Measurements from ENCODE around the gene GP9.

The GP9 gene

DNA sequence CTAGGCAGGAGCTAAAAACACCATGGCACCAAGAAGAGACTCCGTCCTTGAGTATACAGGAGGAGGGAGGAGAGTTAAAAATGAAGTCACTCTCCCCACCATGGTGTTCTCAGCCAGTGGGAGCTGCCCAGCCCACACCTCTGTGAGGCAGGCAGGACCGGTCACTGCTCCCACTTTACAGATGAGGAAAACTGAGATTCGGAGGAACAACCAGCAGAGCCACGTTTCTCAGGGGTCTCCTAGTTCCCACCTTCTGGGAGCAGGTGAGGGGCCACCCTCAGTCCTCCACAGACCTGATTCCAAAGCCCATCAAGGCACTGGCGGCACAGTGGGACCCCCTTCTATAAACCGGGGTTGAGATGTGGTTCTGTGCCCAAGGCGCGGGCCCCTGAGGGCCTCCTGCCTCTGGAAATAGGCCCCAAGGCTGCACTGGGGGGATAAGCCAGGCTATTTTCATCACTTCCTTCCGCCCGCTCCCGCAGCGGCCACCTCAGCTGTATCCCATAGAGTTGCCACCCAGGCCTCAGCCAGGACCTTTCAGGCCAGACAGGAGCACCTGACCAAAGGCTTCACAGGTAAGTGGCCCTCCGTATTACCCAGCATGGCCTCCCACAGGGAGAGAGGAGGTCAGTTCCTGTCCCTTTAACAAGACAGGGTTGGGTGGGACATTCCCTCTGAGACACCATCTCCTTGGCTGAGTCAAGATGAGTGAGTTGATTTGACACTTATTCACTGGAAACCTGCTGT lies at the start of gene GP9:
GP9 (plus strand) TSS at position 504 of the 747 bp plus-strand sequence. CDS start 961 bp downstream, outside the sequence.
- no peak for DNase-seq (ENCODE audit: low spot score)

- DNase-seq (ENCODE audit: low spot score), result peak; percentile 19
Observed at GRCh38 chr3:129013491-129013891, 47.1 kb upstream of the GP9 start.

DNA sequence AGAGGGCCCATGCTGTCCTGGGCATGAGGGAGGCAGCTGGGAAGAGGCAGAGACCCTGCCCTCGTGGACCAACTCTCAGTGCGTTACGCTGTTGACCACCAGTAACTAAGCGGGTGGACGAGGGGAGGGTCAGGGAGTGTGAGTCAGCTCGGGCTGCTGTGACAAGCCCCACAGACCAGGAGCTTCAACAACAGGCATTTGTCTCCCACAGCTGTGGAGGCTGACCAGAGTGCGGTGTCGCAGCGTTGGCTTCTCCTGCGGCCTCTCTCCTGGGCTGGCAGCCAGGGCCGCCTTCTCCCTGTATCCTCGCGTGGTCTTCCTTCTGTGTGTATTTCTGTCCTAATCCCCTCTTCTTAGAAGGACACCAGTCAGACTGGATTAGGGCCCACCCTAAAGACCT lies 46.4 kb upstream of the GP9 start:
- no peak for DNase-seq (ENCODE audit: low spot score)

- DNase-seq (ENCODE audit: low spot score), result no peak
Observed at GRCh38 chr3:129014793-129015345, 45.7 kb upstream of the GP9 start.

DNA sequence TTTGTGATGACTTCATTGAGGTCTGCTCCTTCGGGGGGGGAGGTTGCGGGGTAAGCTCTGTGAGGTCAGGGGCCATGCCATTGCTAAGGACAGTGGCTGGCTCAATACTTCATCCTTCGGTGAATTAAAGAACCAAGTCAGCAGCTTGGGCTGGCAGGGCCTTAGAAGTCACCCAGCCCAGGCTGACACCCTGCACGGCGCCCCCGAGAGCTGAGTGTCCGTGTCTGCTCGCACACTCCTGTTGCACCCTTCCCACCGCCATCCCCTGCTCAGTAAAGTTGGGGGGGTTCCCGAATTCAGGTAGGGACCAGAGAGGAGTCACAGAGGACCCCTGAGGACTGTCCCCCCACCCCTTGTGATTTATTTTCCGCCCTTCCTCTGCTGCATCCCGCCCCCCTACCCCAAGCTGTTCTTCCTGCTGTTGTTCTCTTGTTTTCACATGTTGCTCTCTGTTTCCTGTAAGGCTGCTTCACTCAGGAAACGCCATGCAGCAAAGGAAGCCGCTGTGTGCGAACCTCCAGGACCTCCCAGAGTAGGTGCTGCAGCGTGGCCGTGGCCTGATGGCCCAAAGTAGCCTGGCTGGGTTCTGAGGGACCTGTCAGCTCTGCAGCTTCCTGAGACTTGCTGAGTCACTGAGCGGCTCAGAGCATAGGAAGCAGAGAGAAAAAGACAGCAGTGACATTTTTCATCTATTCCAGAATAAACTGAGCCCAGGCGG lies 45.0 kb upstream of the GP9 start:
- DNase-seq (ENCODE audit: low spot score), result no peak

GRCh38 chr3:129016356-129016719 lies 44.2 kb upstream of the GP9 start:
- no peak for DNase-seq (ENCODE audit: low spot score)

DNA sequence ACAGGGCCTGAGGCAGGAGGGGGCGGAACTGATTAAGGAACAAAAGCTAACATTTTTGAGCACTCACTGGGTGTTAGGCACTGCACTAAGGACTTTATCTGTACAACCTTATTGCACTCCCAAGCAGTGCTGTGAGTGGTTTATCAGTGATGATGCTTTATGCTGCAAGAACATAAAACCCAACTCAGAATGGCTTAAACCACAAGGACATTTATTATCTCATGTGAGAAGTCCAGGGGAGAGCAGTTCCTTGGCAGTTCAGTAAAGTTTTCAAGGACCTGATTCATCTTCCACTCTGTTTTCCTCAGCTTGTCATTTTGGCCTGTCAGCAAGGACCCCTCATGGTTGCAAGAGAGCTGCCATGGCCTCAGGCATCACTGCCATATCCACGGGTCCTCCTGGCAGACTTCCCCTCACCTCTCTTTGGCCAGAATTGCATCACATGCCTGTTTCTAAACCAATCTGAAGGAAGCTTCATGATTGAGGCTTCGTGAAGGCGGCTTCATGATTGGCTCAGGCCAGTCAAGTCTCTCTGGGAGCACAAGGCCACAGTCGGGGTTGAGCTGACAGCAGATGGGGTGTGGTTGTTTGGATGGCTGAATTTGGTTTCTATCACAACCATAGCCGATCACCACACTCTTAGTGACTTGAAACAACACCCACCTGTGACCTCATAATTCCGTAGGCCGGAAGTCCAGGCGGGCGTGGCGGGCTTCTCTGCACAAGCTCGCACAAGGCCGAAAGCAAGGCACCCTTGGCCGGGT lies 43.7 kb upstream of the GP9 start:
- DNase-seq (ENCODE audit: low spot score), result no peak

- DNase-seq (ENCODE audit: low spot score), result no peak
Observed at GRCh38 chr3:129017484-129017899, 43.1 kb upstream of the GP9 start.

GRCh38 chr3:129018271-129018670 lies 42.3 kb upstream of the GP9 start:
- no peak for DNase-seq (ENCODE audit: low spot score)

DNA sequence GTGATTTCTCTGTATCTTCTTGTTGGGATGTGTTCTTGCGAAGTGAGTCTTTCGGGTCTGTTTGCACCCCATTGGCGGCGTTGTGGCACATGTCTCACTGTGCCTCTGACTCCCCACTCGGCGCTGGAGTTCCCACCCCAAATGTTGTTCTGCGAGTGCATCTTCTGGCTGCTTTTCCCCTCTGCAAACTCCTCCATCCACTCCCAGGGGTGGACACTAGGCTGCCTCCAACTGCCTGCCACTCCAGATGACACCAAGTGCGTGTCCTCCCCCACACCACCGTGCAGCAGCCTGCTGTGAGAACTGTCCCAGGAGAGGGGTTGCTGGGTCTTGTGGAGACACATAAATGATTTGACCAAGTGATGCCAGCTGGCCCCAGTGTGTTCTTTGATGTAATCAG lies 41.8 kb upstream of the GP9 start:
- no peak for DNase-seq (ENCODE audit: low spot score)

- DNase-seq (ENCODE audit: low spot score), result no peak
Observed at GRCh38 chr3:129019266-129019665, 41.3 kb upstream of the GP9 start.

- DNase-seq (ENCODE audit: low spot score), result no peak
Observed at GRCh38 chr3:129020691-129021090, 39.9 kb upstream of the GP9 start.

GRCh38 chr3:129021140-129021551 lies 39.4 kb upstream of the GP9 start:
- no peak for DNase-seq (ENCODE audit: low spot score)

DNA sequence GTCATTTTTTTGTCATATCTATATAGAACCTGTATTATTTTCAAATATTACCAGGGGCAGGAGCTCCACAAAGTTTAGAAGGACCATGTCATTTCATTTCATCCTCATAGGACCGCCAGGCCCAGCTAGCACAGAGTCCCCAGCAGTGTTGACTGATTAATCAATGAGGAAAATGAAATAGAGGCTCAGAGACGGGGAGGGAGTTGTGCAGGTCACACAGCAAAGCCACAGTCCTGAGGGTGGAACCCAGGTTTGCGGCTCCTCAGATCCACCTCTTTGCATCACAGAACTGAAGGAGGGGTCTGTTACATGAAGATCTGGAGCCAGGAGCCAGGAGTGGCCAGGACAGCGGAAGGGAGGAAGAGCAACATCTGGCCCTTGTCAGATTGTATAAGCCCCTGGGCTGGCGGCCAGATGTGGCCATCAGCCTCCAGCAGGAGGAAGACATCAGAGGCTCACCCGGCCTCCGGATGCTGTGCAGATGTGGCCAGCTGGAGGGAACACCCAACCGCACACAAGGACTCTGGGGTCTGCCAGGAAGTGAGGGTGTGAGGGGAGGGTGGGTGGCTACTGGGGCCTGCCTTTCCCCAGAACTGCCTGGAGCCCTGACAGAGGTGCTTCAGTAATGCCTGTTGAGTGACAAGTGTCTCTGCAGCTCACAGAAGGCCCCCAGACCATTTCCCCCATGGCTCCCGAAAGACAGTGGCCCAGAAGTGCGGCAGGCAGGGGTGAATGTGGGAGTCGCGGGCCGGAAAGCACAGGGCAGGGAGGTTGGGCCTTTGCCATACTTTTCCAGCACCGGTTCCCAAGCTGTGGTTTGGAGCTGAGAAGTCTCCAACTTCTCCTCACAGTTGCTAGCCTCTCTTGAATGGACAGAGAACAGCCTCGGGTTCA lies 38.2 kb upstream of the GP9 start:
- DNase-seq (ENCODE audit: low spot score), result no peak

DNA sequence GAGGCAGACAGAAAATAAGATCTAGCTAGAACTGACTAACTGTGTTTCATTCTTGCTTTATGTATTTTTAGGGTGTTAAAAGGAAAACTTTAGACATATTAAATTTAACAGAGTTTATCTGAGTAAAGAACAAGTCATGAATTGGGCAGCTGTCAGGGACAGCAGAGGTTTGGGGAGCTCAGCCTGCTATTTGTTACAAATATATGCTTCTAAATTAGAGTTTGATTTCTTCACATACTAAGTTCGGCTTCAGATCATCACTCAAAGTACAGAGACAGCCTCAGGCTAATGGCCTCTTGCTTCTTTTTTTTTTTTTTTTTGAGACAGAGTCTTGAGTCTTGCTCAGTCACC lies 37.6 kb upstream of the GP9 start:
- DNase-seq (ENCODE audit: low spot score), result no peak

- peak; percentile 51 for DNase-seq (ENCODE audit: low spot score)
Observed at GRCh38 chr3:129023909-129024308, 36.7 kb upstream of the GP9 start.

DNA sequence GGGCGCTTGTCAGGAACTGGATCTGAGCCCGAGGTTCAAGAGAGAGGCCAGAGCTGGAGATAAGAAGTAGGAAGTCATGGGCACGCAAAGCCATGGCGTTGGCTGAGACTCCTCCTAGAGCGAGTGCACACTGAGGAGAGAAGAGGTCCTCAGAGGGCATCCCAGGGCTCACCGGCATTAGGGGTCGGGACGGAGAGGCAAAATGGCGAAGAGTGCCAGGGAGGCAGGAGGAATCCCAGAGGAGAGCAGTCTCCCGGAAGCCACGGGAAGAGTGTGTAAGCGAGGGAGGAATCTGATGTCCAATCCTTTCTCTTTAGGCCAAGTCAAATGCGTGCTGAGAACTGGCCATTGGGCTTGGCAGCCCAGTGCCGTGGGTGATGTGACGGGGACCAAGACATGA lies 35.5 kb upstream of the GP9 start:
- no peak for DNase-seq (ENCODE audit: low spot score)

GRCh38 chr3:129025691-129026435 lies 34.7 kb upstream of the GP9 start:
- DNase-seq (ENCODE audit: low spot score), result no peak

DNA sequence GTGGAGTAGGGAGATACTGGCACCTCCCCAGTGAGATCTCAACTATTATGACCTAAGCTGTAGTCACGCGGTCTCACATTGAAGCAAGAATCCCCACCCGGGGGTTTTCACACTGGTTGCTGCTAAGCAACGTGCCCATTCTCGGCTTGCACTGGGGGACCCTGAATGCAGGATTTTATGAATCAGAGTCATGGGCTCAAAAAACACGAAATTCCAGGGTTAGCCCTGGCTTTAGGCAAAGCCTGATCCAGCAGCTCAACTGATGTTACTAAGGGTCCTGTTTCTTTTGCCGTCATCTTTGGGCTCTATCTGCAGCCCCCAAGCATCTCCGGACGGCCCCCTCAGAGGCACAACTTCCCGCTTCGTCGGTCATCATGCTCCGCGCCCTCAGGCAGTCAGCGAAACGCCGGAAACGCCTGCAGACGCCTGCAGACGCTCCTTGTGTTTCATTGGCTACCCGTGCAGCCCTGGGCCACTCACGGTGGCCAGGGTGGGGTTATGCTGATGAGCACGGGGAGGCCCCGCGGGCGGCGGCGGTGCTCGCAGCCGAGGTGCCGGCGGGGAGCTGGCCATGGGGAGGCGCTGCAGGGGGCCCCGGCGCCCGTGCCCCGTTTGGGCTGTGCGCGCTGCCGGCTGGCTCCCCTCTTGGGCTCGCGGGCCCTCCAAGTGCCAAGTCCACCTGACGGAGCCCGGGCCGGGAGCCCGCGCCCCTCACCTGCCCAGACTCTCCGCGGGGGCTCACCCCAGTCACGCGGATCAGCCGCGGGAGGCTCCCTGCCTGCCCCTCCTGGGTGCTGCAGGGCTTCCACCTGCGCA lies 33.6 kb upstream of the GP9 start:
- DNase-seq (ENCODE audit: low spot score), result peak; percentile 95

- no peak for DNase-seq (ENCODE audit: low spot score)
Observed at GRCh38 chr3:129027544-129027880, 33.1 kb upstream of the GP9 start.

All from RKO (cell line).